ENCODE measurements around the gene ADTRP.

ADTRP gene

GRCh38 chr6:11773013-11773412, 5.6 kb downstream of the ADTRP start:
- no peak for DNase-seq (ENCODE audit: low spot score)

- DNase-seq (ENCODE audit: low spot score) = no peak
Observed at GRCh38 chr6:11772109-11772825, 6.3 kb downstream of the ADTRP start.

GRCh38 chr6:11771473-11772048, 7.0 kb downstream of the ADTRP start:
- DNase-seq (ENCODE audit: low spot score) = no peak

- no peak for DNase-seq (ENCODE audit: low spot score)
Observed at GRCh38 chr6:11770546-11771466, 7.8 kb downstream of the ADTRP start.

- no peak for DNase-seq (ENCODE audit: low spot score)
Observed at GRCh38 chr6:11769811-11770545, 8.6 kb downstream of the ADTRP start.

- no peak for DNase-seq (ENCODE audit: low spot score)
Observed at GRCh38 chr6:11769244-11769643, 9.4 kb downstream of the ADTRP start.

GRCh38 chr6:11767978-11768756, 10.4 kb downstream of the ADTRP start:
- DNase-seq (ENCODE audit: low spot score) = no peak

GRCh38 chr6:11767458-11767857, 11.1 kb downstream of the ADTRP start:
- no peak for DNase-seq (ENCODE audit: low spot score)

GRCh38 chr6:11766589-11767450, 11.8 kb downstream of the ADTRP start:
- no peak for DNase-seq (ENCODE audit: low spot score)

- DNase-seq (ENCODE audit: low spot score) = no peak
Observed at GRCh38 chr6:11766043-11766442, 12.6 kb downstream of the ADTRP start.

- DNase-seq (ENCODE audit: low spot score) = no peak
Observed at GRCh38 chr6:11764250-11764604, 14.4 kb downstream of the ADTRP start.

GRCh38 chr6:11763460-11764249, 14.9 kb downstream of the ADTRP start:
- no peak for DNase-seq (ENCODE audit: low spot score)

GRCh38 chr6:11762794-11763459, 15.7 kb downstream of the ADTRP start:
- DNase-seq (ENCODE audit: low spot score) = no peak

- DNase-seq (ENCODE audit: low spot score) = no peak
Observed at GRCh38 chr6:11761744-11762620, 16.6 kb downstream of the ADTRP start.

- DNase-seq (ENCODE audit: low spot score) = no peak
Observed at GRCh38 chr6:11760015-11760473, 18.6 kb downstream of the ADTRP start.

GRCh38 chr6:11758878-11759277, 19.7 kb downstream of the ADTRP start:
- no peak for DNase-seq (ENCODE audit: low spot score)

GRCh38 chr6:11756726-11757125, 21.9 kb downstream of the ADTRP start:
- no peak for DNase-seq (ENCODE audit: low spot score)

- DNase-seq (ENCODE audit: low spot score) = no peak
Observed at GRCh38 chr6:11756292-11756691, 22.3 kb downstream of the ADTRP start.

All from HuH-7 (cell line).